Measurements from ENCODE around the gene PTPN18. TPM values are rescaled to one million over a fixed set of nuclear protein-coding genes. Genes with fewer than 3 reads are reported as not detected.

The PTPN18 gene
- total RNA-seq: 8.0 and 9.6 TPM in 2 replicates
- polyA plus RNA-seq: 18.1 and 23.0 TPM in 2 replicates
- 15.2 and 16.0 TPM in 2 replicates for polyA plus RNA-seq (2012)
- 9.4 and 65.4 TPM in 2 replicates for polyA minus RNA-seq (ENCODE audit: low replicate concordance)

GRCh38 chr2:130355578-130356431 lies at the start of gene PTPN18:
Gene PTPN18, plus strand, starts transcription at chr2:130356056. Its CDS starts 52 bp downstream, at chr2:130356108.
- peak; percentile 83 to 84 for DNase-seq (ENCODE audit: low read depth in 2 of 2)
- Histone ChIP-seq H3K9ac (ENCODE audit: insufficient read depth, low read length) (peak within 1 kb of the TSS; percentile 74), H4K20me1 (ENCODE audit: control insufficient read depth, extremely low read depth, insufficient read depth, low read length) (no peaks in the 10 kb centered on the region), H3K4me1 (ENCODE audit: control insufficient read depth, extremely low read depth, insufficient read depth, low read length) (peaks cover 2% of the 10 kb centered on the region), H3K9me3 (ENCODE audit: control insufficient read depth, insufficient read depth, low read depth, low read length) (no peaks in the 10 kb centered on the region), H3K27ac (ENCODE audit: insufficient read depth, low read length) (peak within 1 kb of the TSS; percentile 37), H3K36me3 (ENCODE audit: control insufficient read depth, insufficient read depth, low read length) (no peaks in the 10 kb centered on the region), H3K79me2 (ENCODE audit: control insufficient read depth, insufficient read depth, low read length) (no peaks in the 10 kb centered on the region), H3K27me3 (ENCODE audit: control insufficient read depth, insufficient read depth, low read length) (no peaks in the 10 kb centered on the region), H3K4me3 (replicated peaks in 1 of 4; ENCODE audit: control extremely low read depth in 1 of 4, insufficient read depth in 1 of 4, low read depth in 3 of 4, low read length in 4 of 4) (peak within 1 kb of the TSS; percentile 64 to 73 (median 68)), H2AFZ (ENCODE audit: low read length) (peak within 1 kb of the TSS; percentile 82), H3K4me2 (ENCODE audit: extremely low read depth, insufficient read depth, low read length) (peak within 1 kb of the TSS; percentile 84)
- no peak for TF ChIP-seq EZH2 (IDR thresholded peaks at IDR 0.05; ENCODE audit: low read length, missing control alignments)
- peak; percentile 31 to 36 for TF ChIP-seq CTCF (conservative IDR thresholded peaks at IDR 0.05 in 1 of 2, IDR thresholded peaks at IDR 0.05 in 1 of 2; ENCODE audit: low read depth in 1 of 2, low read length in 2 of 2)

- no peak overlapping the region for H3K9ac ChIP-seq (ENCODE audit: insufficient read depth, low read length)
- H3K27ac ChIP-seq (ENCODE audit: insufficient read depth, low read length): no peak overlapping the region
- no peak overlapping the region for H3K4me3 ChIP-seq (replicated peaks in 1 of 4; ENCODE audit: control extremely low read depth in 1 of 4, insufficient read depth in 1 of 4, low read depth in 3 of 4, low read length in 4 of 4)
- H3K4me2 ChIP-seq (ENCODE audit: extremely low read depth, insufficient read depth, low read length): no peak overlapping the region
- H4K20me1 ChIP-seq (ENCODE audit: control insufficient read depth, extremely low read depth, insufficient read depth, low read length): no peaks in the 10 kb centered on the region
- H2AFZ ChIP-seq (ENCODE audit: low read length): no peak overlapping the region
- H3K4me1 ChIP-seq (ENCODE audit: control insufficient read depth, extremely low read depth, insufficient read depth, low read length): no peaks in the 10 kb centered on the region
- DNase-seq (ENCODE audit: low read depth in 2 of 2): no peak
- TF ChIP-seq CTCF (conservative IDR thresholded peaks at IDR 0.05 in 1 of 2, IDR thresholded peaks at IDR 0.05 in 1 of 2; ENCODE audit: low read depth in 1 of 2, low read length in 2 of 2): no peak
- no peak for TF ChIP-seq EZH2 (IDR thresholded peaks at IDR 0.05; ENCODE audit: low read length, missing control alignments)
- H3K79me2 ChIP-seq (ENCODE audit: control insufficient read depth, insufficient read depth, low read length): no peaks in the 10 kb centered on the region
- no peaks in the 10 kb centered on the region for H3K36me3 ChIP-seq (ENCODE audit: control insufficient read depth, insufficient read depth, low read length)
- no peaks in the 10 kb centered on the region for H3K27me3 ChIP-seq (ENCODE audit: control insufficient read depth, insufficient read depth, low read length)
- H3K9me3 ChIP-seq (ENCODE audit: control insufficient read depth, insufficient read depth, low read depth, low read length): no peaks in the 10 kb centered on the region
Observed at GRCh38 chr2:130307850-130308249, 48.0 kb upstream of the PTPN18 start.

GRCh38 chr2:130310881-130311280 lies 45.0 kb upstream of the PTPN18 start:
- H3K4me1 ChIP-seq (ENCODE audit: control insufficient read depth, extremely low read depth, insufficient read depth, low read length): no peaks in the 10 kb centered on the region
- no peak overlapping the region for H3K4me2 ChIP-seq (ENCODE audit: extremely low read depth, insufficient read depth, low read length)

More at GRCh38 chr2:130310881-130311280, 45.0 kb upstream of the PTPN18 start:
- no peak overlapping the region for H3K27ac ChIP-seq (ENCODE audit: insufficient read depth, low read length)
- H3K27me3 ChIP-seq (ENCODE audit: control insufficient read depth, insufficient read depth, low read length): no peaks in the 10 kb centered on the region
- no peaks in the 10 kb centered on the region for H3K36me3 ChIP-seq (ENCODE audit: control insufficient read depth, insufficient read depth, low read length)
- H3K4me3 ChIP-seq (replicated peaks in 1 of 4; ENCODE audit: control extremely low read depth in 1 of 4, insufficient read depth in 1 of 4, low read depth in 3 of 4, low read length in 4 of 4): no peak overlapping the region
- TF ChIP-seq EZH2 (IDR thresholded peaks at IDR 0.05; ENCODE audit: low read length, missing control alignments) (no peak), CTCF (conservative IDR thresholded peaks at IDR 0.05 in 1 of 2, IDR thresholded peaks at IDR 0.05 in 1 of 2; ENCODE audit: low read depth in 1 of 2, low read length in 2 of 2) (no peak)
- no peak overlapping the region for H3K9ac ChIP-seq (ENCODE audit: insufficient read depth, low read length)
- H3K79me2 ChIP-seq (ENCODE audit: control insufficient read depth, insufficient read depth, low read length): no peaks in the 10 kb centered on the region
- no peak overlapping the region for H2AFZ ChIP-seq (ENCODE audit: low read length)
- no peaks in the 10 kb centered on the region for H4K20me1 ChIP-seq (ENCODE audit: control insufficient read depth, extremely low read depth, insufficient read depth, low read length)
- no peak for DNase-seq (ENCODE audit: low read depth in 2 of 2)
- H3K9me3 ChIP-seq (ENCODE audit: control insufficient read depth, insufficient read depth, low read depth, low read length): no peaks in the 10 kb centered on the region
